Astrocyte (in vitro differentiated cells and primary cell): ENCODE measurements around the gene HES3. TPM values are rescaled to one million over a fixed set of nuclear protein-coding genes. Genes with fewer than 3 reads are reported as not detected.

Experiments used
- DNase-seq: peaks from one replicate; pipeline ENCODE4 v3.0.0-alpha.2; 2010; ENCODE audit warnings: low read depth
- FAIRE-seq: peaks from 2 replicates; lab custom pipeline; 2011; peaks lifted over from hg19 to GRCh38; lab: Jason Lieb, UNC
- H2AFZ ChIP-seq: 2 replicates; pipeline ENCODE4 v1.6.0; 2012; ENCODE audit warnings: low read depth, low read length, inconsistent platforms
- H3K27ac ChIP-seq: 2 replicates; pipeline ENCODE4 v1.5.1; 2011; ENCODE audit warnings: low read depth, low read length, inconsistent platforms
- H3K27me3 ChIP-seq: 2 replicates; pipeline ENCODE4 v1.6.0; 2011; ENCODE audit warnings: low read length, inconsistent platforms; ENCODE audit not compliant: insufficient read depth
- H3K36me3 ChIP-seq: 2 replicates; pipeline ENCODE4 v1.5.1; 2011; ENCODE audit warnings: low read length, inconsistent platforms; ENCODE audit not compliant: insufficient read depth
- H3K4me1 ChIP-seq: 2 replicates; pipeline ENCODE4 v1.5.1; 2011; ENCODE audit warnings: low read length, inconsistent platforms; ENCODE audit not compliant: insufficient read depth
- H3K4me2 ChIP-seq: 2 replicates; pipeline ENCODE4 v1.6.0; 2012; ENCODE audit warnings: low read length, inconsistent platforms
- H3K4me3 ChIP-seq: 2 replicates; pipeline ENCODE4 v1.5.1; 2011; ENCODE audit warnings: low read depth, mild to moderate bottlenecking, low read length, inconsistent platforms; ENCODE audit not compliant: insufficient read depth
- H3K79me2 ChIP-seq: 2 replicates; pipeline ENCODE4 v1.6.0; 2012; ENCODE audit warnings: mild to moderate bottlenecking, low read length, inconsistent platforms; ENCODE audit not compliant: insufficient read depth
- H3K9ac ChIP-seq: 2 replicates; pipeline ENCODE4 v1.6.0; 2012; ENCODE audit warnings: mild to moderate bottlenecking, low read length, inconsistent platforms
- H3K9me3 ChIP-seq: 2 replicates; pipeline ENCODE4 v1.5.1; 2012; ENCODE audit warnings: low read depth, mild to moderate bottlenecking, low read length, inconsistent platforms; ENCODE audit not compliant: insufficient read depth
- H4K20me1 ChIP-seq: 2 replicates; pipeline ENCODE4 v1.6.0; 2012; ENCODE audit warnings: low read length, inconsistent platforms; ENCODE audit not compliant: insufficient read depth
- H3K27ac Mint-ChIP-seq: one replicate; pipeline ENCODE4 v1.8.0; 2021; ENCODE audit warnings: mild to moderate bottlenecking, mixed read lengths; ENCODE audit not compliant: unreplicated experiment
- H3K27me3 Mint-ChIP-seq: one replicate; pipeline ENCODE4 v1.8.0; 2021; ENCODE audit warnings: low read depth, mixed read lengths; ENCODE audit not compliant: unreplicated experiment
- H3K36me3 Mint-ChIP-seq: one replicate; pipeline ENCODE4 v1.8.0; 2021; ENCODE audit warnings: low read depth, mixed read lengths; ENCODE audit not compliant: unreplicated experiment
- H3K4me1 Mint-ChIP-seq: one replicate; pipeline ENCODE4 v1.8.0; 2021; ENCODE audit warnings: low read depth, mixed read lengths; ENCODE audit not compliant: unreplicated experiment
- H3K4me3 Mint-ChIP-seq: one replicate; pipeline ENCODE4 v1.8.0; 2021; ENCODE audit warnings: mild to moderate bottlenecking, moderate library complexity, mixed read lengths; ENCODE audit not compliant: unreplicated experiment
- H3K9me3 Mint-ChIP-seq: one replicate; pipeline ENCODE4 v1.8.0; 2021; ENCODE audit warnings: mild to moderate bottlenecking, mixed read lengths; ENCODE audit not compliant: unreplicated experiment
- CTCF ChIP-seq: IDR thresholded peaks from 2 replicates; pipeline ENCODE4 v1.5.1; 2011; ENCODE audit warnings: low read depth, mild to moderate bottlenecking, inconsistent platforms, low read length, moderate library complexity; ENCODE audit not compliant: insufficient read depth
- EZH2 ChIP-seq: IDR thresholded peaks from 2 replicates; pipeline ENCODE4 v1.6.1; 2012; ENCODE audit warnings: mild to moderate bottlenecking, low read length, inconsistent platforms; ENCODE audit not compliant: insufficient read depth
- total RNA-seq: library from RNA; stranded (reverse); gene quantifications from 2 replicates; pipeline ENCODE4 v1.2.1, GENCODE V29; 2021

The HES3 gene
- total RNA-seq, 1 donor from 2014 or later, result not detected

DNA sequence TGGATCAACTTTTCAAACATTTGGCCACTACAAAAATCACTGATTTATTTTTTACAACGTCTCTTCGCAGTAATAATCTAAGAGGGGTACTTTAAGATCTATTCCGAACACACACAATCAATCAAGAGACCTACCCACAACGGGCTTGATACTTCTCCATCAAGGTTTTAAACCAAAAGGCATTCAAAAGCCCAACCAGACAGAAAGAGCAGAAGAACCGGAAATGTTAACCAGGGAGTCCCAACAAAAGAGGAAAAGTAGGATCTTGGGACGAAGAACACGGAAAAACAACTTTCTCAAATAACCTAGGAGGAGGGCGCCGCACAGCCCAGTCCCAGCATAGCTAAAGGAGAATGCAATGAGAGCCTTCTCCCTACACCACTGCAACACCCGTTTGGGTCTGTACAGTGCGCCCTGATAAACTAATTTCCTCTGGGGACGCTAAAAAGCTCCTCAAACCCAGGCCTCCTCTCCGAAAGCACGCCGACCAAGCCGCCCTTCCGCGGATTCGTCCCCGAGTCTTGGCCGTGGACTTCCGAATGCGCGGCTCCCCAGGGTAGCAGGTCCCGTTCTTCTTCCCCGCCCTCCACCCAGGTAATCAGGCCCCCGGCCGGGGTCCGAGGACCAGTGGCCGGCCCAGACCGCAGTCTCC lies 45.2 kb upstream of the HES3 start:
- H3K27ac Mint-ChIP-seq, result peak overlapping the region; percentile 89
- H3K79me2 ChIP-seq, result peaks cover 58% of the 10 kb centered on the region

GRCh38 chr1:6199298-6200187 lies 44.4 kb upstream of the HES3 start, which contains the start of gene RPL22:
Gene RPL22 (minus strand): TSS chr1:6199595. CDS start chr1:6199573, 22 bp downstream.
- peak; percentile 99 for DNase-seq
- peak; percentile 37 for FAIRE-seq
- Histone ChIP-seq H3K9ac (peak within 1 kb of the TSS; percentile 97), H3K36me3 (peaks cover 12% of the 10 kb centered on the region), H3K79me2 (peaks cover 51% of the 10 kb centered on the region), H3K27me3 (no peaks in the 10 kb centered on the region), H3K9me3 (no peaks in the 10 kb centered on the region), H3K4me2 (peak within 1 kb of the TSS; percentile 94), H3K27ac (peak within 1 kb of the TSS; percentile 85), H3K4me1 (peaks cover 13% of the 10 kb centered on the region), H4K20me1 (peaks cover 34% of the 10 kb centered on the region), H2AFZ (peak within 1 kb of the TSS; percentile 82), H3K4me3 (peak within 1 kb of the TSS; percentile 98)
- TF ChIP-seq CTCF (no peak), EZH2 (no peak)
- H3K27ac Mint-ChIP-seq, result peak within 1 kb of the TSS; percentile 89
- H3K4me3 Mint-ChIP-seq, result peak within 1 kb of the TSS; percentile 96
- H3K4me1 Mint-ChIP-seq, result peaks cover 19% of the 10 kb centered on the region
- no peaks in the 10 kb centered on the region for H3K27me3 Mint-ChIP-seq
- H3K36me3 Mint-ChIP-seq, result peaks cover 4% of the 10 kb centered on the region
- H3K9me3 Mint-ChIP-seq, result no peaks in the 10 kb centered on the region

More for the DNA sequence above, 45.2 kb upstream of the HES3 start:
- Histone ChIP-seq H4K20me1 (peaks cover 41% of the 10 kb centered on the region), H3K27me3 (no peaks in the 10 kb centered on the region), H3K9me3 (no peaks in the 10 kb centered on the region), H3K4me3 (peak overlapping the region; percentile 98), H3K4me1 (peaks cover 13% of the 10 kb centered on the region), H3K36me3 (peaks cover 18% of the 10 kb centered on the region), H3K4me2 (peak overlapping the region; percentile 94), H3K27ac (peak overlapping the region; percentile 85), H2AFZ (peak overlapping the region; percentile 70), H3K9ac (peak overlapping the region; percentile 97)
- peak overlapping the region; percentile 96 for H3K4me3 Mint-ChIP-seq
- TF ChIP-seq CTCF, result no peak
- TF ChIP-seq EZH2, result no peak
- no peaks in the 10 kb centered on the region for H3K27me3 Mint-ChIP-seq
- FAIRE-seq (no peak), DNase-seq (no peak)
- peaks cover 22% of the 10 kb centered on the region for H3K4me1 Mint-ChIP-seq
- H3K9me3 Mint-ChIP-seq, result no peaks in the 10 kb centered on the region
- H3K36me3 Mint-ChIP-seq, result peaks cover 4% of the 10 kb centered on the region
